Stimulated activated CD4-positive, alpha-beta T cell treated with anti-CD3 and anti-CD28 coated beads, Interleukin-4, amount 100 ng/mL, for 1 hour (primary cell): ENCODE data around the gene RETREG1.

Source experiments
- DNase-seq: peaks from one replicate; pipeline ENCODE4 v3.0.0-alpha.2; 2020

Gene RETREG1

DNA sequence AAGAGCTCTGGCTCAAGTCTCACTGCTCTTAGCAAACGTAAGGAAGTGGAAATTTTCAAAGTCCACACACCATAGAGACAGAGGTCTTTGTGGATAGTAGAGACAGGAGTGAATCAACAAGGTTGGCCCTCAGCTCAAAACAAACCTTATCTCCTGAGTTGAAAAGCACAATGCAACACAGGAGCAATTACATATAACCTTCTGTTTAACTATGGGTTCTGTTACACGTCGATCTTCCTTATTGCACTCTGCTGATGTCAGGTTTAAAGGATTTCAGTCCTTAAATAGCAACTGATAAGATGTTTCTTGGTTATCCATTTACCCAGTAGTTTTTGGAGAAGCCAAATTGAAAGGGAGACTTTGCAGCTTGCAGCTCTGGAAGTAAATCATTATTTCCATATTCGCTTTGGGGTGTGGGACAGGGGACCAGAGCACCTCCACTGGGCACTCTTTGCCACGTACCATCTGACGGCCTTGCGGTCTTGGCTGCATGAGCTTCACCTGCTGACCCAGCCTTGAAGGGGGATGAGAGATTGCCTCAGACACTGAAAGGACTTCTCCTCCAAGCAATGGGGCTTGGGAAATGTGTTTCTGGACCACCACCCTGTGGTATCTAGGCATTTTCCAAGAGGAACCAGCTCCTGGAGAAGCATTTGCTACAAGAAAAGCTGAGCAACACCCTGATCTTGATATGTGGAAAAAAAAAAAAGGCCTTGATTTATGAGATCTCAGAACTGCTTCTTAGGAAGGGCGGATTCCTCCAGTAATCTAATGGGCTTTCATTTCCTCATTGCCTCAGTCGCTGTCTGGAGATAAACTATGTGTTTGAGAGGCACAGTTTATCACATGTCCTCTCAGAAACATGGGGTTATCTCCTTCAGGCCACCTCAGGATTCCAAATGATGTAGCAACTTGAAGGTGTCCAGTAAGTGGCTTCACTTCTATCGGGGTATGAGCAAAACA, 95.0 kb downstream of the RETREG1 start:
- no peak for DNase-seq

DNA sequence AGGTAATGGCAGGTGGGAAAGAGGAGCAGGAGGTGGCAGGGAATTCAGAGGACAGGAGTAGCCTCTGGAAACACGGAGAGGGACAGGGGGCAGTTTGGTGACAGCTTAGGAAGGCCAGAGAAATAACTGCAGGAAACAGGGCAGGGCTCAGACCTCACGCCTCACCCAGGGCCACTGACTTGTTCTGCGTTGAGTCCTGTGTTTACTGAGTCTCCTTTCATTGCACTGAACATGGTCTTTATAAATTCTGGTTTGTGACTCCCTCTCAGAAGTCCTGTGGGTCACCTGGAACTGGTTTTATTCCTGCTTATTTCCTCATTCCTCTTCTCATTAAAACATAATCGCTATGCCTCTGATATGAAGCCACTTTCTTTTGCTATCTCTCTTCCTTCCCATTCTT, 96.0 kb downstream of the RETREG1 start:
- no peak for DNase-seq

DNA sequence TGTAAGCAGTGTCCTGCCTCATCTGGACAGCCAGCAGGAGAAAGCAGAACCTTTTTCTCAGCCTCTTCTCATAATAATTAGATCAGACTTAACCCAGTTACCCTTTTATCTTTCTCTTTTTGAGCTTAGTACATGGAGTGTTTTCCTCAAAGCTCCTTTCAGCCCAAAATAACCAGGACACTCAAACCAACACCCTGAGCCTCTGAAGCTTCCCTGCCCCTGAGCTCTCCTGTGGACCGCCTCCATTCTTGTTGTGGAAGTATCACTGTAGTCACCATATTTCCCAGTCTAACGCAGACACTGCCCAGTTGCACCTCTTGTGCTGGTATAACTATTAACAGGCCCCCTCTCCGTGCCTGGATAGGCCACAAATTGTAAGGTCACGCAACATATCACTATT, 97.4 kb downstream of the RETREG1 start:
- DNase-seq = no peak

DNA sequence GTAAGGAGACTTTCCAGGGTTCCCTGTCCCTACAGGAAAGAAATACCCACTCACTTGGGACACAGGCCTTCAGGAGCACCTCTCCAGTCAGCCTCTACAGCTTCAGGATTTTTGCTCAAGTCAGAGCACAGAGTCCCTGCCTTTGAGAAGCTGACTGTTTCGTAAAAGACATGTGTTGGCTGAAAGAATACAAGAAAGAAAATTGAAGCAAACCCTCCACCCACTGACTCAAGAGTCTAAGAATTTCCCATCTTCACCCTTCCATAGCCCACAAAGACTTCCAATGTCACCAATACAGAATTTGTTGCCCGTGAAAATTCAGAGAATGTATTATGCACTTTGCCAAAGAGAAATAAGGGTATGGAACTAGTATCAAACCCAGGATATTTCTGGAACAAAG, 98.2 kb downstream of the RETREG1 start:
- no peak for DNase-seq

DNA sequence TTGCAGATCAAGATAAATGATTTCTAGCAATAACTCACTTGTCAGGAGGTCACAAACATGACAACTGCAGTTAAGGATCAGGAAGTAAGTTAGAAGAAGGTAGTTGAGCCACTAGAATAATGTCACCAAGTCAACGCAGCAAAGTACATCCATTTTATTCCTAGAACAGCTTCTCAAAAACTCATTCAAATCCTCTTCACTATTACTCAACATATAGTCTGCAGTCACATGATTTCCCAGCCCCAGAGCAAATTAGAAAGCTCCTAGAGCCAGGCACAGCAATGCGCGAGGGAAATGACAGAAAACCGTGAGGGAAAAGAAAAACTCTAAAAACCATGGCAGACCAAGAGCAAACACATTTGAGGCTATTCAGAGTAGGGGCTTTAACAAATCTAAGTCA, 101.3 kb downstream of the RETREG1 start:
- no peak for DNase-seq

DNA sequence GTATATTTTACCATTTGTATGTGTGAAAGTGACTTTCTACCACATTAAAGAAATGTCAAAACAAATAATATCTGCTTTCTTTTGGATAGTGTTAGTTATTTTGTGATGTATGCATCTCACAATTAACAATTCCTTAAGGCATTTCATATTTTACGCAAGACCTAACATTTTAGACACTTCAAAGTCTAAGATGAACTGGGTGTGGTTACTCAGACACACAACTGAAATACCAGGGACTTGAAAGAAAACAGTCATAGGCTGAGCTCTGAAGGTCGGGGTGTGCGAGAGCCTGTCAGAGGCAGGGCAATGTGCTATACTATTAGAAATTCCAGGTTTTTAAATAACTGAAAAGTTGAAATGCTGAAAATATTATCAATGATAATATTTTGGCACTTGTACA, 106.7 kb downstream of the RETREG1 start:
- no peak for DNase-seq

DNA sequence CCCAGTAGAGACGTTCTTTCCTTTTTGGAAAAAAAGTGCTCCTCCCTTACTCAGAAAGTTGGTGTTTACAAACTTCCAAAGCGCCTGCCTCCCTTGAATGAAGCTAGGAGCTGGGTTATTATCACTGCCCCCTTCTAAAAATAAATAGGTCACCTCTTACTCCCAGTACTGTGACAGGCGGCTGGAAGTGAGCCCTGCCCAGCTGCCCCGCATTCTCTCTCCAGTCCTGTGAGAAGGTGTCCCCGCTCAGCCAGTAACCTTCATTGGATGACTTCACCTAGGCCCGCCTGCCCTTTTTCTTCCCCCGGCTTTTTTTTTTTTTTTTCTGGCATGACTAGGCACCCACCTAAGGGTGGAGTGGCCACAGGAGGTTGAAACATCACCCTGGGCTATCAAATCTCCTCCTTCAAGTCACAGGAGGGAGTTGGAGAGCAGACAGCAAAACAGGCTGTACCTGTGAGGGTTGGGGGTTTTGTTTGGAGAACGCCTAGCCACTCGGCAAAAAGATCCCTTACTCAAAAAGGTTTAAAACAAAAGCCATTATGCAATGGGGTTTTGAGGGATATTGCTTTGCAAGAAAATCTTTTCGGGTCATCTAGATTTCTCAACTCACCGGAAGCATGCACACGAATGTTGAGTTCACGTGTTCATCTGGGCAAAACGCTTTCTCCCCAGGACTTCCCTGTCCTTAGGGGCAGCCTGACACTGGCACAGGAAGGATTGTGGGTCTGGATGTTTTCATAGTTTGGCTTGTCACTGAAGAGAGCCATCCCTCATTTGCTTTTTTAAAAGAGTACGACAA, 107.9 kb downstream of the RETREG1 start:
- DNase-seq = no peak

DNA sequence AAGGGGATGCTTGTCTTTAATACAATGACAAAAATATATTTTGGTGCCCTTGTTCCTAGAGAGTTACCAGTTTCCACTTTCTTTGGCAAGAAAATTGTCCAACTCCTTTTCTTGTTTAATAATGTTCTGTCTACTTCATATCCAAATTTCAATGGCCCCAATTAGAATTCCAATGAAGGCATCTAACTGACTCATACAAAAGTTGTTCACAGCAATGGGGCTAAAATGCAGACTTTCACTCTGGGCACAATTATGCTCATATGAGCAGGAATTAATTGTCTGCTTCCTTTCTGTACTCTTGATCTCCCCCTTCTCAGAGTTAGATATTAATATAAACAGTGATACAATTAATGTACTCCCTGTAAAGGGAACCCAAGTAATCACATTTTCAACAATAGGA, 109.1 kb downstream of the RETREG1 start:
- no peak for DNase-seq

DNA sequence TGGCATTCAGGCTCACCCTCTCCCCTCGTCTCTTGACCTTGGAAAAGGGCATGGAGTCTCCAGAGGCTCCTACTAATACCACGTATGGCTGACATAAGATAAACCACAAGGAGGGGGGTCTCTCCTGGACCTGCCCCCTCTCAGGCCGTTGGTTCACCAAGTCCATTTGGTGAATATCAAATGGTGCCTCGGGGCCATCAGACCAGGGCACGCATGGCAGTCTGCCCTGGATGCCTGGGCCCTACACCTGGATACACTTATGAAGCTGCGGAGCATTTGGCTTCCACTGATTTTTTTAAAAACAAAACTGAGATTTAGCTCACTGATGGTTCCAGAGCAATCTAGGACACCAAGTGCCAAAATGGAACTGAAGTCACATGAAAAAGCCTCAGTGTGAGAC, 110.9 kb downstream of the RETREG1 start:
- DNase-seq = no peak

DNA sequence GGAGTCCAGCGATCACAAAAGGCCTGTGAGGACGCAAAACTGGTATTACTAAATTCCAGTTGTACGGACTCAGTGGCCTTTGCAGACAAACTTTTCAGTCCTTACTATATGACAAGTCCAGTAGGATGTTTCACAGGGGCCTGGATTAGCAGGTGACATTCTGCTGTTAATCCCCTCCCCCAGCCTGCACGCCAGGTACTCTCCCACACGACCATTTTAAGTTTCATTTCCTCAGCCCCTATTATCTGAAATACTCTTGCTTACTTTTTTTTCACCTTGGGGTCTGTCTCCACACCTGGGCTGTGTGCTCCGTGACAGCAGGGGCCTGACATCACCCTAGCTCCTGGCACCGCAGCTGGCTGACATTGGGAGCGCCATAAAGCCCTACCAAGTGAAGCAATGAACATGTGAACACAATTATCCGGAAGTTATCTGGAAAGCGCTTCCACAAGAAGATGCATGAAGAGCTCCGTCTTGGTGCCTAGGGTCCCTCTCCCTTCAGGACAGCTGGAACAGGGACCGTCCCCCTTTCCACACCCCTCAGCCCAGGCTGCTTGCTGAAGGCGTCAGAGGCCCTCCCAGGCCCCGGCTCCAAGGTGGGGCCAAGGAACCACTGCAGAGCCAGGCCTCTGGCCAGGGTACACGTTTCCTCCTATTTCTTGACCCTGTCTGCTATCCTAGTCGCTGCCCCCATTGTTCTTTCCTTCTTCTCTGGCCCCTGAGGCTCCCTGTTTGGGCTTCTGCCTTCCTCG, 111.5 kb downstream of the RETREG1 start:
- no peak for DNase-seq

DNA sequence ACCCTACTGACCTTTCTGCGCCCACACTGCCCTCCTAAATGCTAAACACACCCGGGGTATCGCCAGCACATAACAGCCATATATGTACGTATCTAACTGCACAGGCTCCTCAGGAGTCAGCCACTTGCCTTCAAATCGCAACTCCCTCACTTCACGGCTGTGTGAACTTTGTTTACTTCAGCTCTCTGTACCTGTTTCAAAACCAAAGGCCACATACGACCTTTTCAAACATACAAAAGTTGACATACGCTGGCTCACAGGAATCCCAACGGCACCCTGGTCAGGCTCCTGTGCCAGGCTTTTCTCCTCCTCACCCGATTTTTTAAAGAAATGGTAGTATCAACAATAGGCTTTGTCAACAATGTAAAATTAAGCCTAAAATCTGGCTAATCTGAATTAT, 112.2 kb downstream of the RETREG1 start:
- no peak for DNase-seq

DNA sequence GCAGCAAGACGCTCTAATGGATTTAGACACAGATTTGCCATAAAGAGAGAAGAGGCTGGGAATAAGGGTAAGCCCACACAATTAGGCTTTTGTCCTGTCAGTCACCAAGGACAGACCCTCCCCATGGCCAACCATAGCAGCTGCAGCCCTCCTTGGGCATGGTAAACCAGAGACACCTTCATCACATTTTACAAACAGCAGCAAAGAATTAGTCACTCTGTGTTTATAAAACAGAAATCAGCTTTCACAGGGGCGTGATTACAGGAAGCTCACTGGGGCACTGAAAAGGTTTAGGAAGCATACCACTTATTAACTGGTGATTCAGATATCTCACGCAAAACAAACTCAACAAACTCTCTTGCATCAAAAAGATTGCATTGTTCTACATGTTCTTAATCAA, 113.9 kb downstream of the RETREG1 start:
- DNase-seq = no peak

DNA sequence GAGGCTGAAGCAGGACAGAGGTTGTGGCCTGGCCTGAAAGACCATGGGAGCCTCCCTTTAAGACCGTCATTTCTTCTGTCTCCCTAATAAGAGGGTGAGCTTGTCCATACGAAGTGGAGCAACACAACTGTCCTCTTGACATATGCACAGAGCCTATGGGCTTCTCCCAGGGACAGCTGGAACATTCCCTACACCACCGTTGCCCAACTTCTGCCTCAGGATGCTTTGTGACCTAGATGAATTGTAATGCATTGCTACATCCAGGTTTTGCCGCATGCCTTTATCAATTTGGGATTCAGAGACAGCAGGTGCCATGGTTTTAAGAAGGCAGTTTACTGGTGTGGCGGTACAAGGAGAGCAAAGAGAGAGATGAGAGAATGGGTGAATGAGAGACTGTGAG, 116.8 kb downstream of the RETREG1 start:
- DNase-seq = no peak

DNA sequence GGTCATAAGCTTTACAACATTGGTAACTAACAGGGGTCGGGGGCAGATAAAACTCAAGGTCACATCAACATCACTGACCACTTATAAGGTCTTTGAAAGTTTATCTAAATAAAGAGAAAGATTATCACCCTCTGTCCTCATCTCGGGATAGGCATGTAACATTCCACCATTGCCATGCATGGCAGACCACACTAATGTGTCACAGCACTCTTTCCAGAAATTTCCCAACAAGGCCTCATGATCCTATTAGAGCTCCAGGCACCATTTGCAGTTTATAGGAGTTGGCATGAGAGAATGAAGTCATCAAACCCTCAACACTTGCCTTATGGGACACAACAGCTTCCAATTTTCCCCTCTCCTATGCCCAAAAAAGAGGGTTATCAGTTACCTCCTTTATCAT, 119.3 kb downstream of the RETREG1 start:
- no peak for DNase-seq

DNA sequence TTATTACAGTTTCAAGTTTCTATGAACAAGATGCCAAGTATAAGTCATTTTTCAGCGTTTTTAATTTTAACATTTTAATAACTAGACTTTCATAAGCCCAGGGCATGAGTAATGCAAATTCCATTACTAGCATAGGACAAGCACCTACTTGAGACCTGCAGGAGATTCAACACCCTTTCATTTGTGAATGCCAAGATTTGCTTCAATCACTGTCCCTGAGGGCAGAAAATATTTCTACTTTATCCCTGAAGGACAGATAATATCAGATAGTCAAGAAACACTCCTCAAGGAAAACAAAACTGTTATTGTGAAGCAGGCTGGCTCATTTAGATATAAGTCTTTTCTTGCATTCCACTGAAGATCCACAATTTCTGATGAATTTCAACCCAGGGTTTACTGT, 123.5 kb downstream of the RETREG1 start:
- no peak for DNase-seq

DNA sequence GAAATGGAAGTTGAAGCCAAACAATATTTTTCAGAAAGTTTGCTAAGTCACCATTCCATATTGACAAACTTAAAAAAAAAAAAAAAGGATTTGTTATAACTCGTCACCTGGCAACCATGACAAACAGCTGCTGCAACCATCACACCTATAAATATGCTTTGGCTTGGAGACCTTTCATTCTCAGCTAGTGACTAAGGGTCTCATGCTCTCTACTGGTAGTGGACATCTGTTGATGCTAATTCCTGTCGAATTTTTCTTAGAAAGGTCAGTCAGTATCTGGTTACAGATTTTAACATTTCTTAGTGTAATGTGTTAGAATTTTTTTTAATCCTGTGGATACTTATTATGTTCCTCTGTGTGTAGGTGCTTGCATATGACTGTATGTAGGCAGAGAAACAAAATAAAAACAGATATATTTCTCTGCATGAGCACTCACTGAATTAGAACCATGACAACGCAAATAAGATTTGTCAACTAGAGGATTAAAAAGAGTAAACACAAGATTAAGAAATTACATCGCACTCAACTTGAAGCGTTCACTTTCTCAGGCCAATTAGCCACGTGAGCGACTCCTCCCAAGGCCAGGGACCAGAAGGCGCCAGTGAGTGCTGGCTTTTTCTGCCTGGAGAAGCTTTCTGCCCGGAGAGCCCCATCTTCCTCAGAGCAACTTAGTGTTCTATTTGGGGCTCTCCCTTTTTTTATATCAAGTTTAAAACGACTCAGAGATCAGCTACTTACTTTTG, 124.2 kb downstream of the RETREG1 start:
- no peak for DNase-seq

DNA sequence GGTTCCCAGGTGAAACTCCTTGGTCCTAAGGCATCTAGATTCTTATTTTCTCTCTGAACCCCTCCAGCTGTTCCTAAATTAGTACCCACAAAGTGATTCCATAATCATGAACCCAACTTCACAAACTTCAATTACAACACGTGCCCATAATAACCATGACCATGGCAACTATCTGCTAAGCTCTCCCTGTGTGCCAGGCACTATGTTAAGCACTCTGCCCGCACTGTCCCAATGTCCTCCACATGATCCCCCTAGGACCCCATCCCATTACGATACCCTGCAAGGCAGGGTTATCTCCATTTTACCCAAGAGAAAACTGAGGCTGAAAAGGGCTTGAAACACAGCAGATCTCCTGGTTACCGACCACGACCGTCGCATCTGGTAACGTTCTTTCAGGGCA, 125.9 kb downstream of the RETREG1 start:
- DNase-seq = no peak

DNA sequence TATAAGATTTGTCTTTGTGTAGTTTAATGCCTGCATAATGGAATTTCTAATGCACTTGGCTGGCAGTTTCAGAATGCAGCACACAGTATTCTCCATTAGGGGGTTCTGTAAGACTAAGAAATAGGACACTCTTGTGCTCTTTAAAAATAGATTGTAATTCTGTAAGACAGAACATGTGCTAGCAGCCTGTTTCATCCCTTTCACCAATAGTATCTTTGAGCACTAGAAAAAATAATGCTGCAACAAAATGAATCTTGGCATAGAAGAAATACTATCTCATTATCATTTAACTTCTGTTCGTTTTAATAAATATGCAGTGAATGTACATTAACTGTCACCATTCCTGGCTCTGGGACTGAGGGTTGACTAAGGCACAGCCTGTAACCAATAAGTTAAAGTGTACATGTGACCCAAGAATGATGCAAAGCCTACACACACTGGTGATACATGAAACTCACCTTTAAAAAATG, 127.4 kb downstream of the RETREG1 start:
- no peak for DNase-seq

DNA sequence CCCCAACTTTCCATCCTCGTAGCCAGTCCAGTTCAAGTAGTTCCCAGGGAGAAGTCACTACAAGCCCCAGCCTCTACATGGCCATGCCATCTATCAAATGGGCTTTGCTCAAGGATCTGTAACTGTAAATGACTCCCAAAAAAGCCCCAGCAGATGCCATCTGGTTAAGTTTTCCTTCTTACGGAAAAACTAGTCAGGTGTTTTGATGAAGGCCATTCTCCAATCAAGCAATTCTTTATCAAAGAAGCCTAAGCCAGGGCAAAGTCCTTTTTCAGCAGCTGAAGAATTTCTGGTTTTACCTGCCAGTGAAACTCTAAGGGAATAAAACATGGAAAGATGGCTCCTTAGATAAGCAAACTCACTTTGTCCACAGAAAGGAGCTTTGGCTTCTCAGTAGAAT, 129.3 kb downstream of the RETREG1 start:
- no peak for DNase-seq

DNA sequence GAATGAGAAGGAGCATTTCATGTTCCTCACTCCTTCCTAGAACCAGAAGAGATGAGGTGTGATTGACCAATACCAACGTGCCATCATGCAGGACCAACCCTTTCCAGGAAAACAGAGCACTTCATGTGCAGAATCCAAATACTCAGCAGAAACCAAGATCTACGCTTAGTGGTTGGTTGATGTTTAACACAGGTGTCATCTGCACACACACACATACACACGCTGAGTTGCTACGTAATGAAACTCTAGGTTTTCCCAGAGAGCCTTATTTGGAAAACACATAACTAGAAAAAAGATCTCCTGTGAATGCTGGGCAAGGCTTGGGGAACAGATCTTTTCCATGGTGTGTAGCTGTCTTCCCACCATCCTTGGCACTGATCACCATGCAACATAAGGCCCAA, 130.1 kb downstream of the RETREG1 start:
- DNase-seq = no peak

DNA sequence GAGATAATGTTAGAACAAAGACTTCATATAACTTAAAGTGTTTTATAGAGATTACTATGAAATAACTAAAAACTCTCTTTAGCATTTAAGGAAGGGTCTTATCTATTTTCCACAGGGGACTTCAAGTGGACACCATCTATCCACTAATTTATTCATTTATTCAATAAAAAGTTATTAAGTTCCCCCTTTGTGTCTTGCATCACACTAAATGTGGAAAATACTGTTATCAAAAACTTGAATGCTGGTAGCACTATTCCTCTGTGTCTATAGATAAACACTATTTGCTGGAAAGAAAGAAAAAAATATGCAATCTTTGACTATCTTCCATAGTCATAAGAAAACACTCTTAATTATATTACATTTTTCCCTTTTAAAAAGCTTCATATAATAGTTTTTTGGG, 131.1 kb downstream of the RETREG1 start:
- DNase-seq = no peak

DNA sequence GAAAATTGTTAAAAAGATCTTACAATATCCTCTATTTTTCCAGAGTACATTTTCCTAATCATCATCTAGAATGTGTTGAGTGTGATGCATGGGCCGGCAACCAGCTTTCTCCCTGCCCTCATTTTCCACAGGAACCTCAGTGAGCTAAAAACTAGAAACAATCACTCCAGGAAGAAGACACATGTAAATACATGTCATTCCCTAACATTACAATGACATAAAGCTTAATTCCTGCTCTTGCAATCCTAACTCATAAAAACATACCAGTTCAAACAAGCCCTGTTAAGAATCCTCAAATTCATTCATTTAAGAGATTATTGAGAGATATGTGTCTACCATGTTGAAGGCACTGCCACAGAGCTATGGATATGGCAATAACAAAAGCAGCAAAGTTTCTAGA, 132.7 kb downstream of the RETREG1 start:
- DNase-seq = no peak

DNA sequence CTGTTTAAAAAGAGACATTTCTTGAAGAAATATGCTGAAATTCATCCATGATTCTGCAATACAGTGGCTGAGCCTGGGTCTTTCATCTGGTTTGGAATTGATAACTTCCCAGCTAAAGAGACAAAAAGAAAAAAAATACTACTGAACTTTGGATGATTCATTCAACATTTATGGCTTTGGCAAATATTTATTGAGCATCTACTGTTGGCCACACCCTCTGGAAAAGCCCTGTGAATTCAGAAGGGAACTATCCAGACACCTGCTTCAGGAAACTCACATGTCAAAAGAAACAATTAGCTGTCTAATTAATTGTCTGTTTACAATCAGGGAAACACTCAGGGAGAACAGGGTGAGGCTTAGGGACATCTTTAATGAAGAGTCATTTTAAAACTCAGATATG, 133.4 kb downstream of the RETREG1 start:
- DNase-seq = no peak
